MM.1S (cell line): ENCODE measurements around the gene LSAMP.

Experiments used
- DNase-seq: peaks from one replicate; pipeline ENCODE4 v3.0.0-alpha.2; 2015
- H2AFZ ChIP-seq: fragments of 300-600 bp; sonication (generic); 2 replicates; pipeline ENCODE4 v1.6.0; 2016; ENCODE audit warnings: antibody characterized with exemption, low read length
- H3F3A ChIP-seq: fragments of 300-600 bp; sonication (generic); 2 replicates; pipeline ENCODE4 v1.6.1; 2016; ENCODE audit warnings: mild to moderate bottlenecking, antibody characterized with exemption, low read length, moderate library complexity, mixed read lengths; ENCODE audit not compliant: insufficient read depth
- H3K27ac ChIP-seq: fragments of 300-600 bp; sonication (generic); 2 replicates; pipeline ENCODE4 v1.5.1; 2016; ENCODE audit warnings: mild to moderate bottlenecking, low read length
- H3K27me3 ChIP-seq: fragments of 300-600 bp; sonication (generic); replicated peaks from 2 replicates; pipeline ENCODE4 v1.6.0; 2016; ENCODE audit warnings: low read length; ENCODE audit not compliant: insufficient read depth
- H3K36me3 ChIP-seq: fragments of 300-600 bp; sonication (generic); replicated peaks from 2 replicates; pipeline ENCODE4 v1.6.1; 2016; ENCODE audit warnings: mild to moderate bottlenecking, low read length, mixed read lengths; ENCODE audit not compliant: insufficient read depth
- H3K4me1 ChIP-seq: fragments of 300-600 bp; sonication (generic); 2 replicates; pipeline ENCODE4 v1.6.1; 2016; ENCODE audit warnings: low read length, mixed read lengths
- H3K4me2 ChIP-seq: fragments of 300-600 bp; sonication (generic); 2 replicates; pipeline ENCODE4 v1.6.0; 2016; ENCODE audit warnings: low read depth, low read length
- H3K4me3 ChIP-seq: fragments of 300-600 bp; sonication (generic); 2 replicates; pipeline ENCODE4 v1.5.1; 2016; ENCODE audit warnings: low read length, mixed read lengths
- H3K79me2 ChIP-seq: fragments of 300-600 bp; sonication (generic); 2 replicates; pipeline ENCODE4 v1.6.1; 2016; ENCODE audit warnings: mixed run types, low read length, mixed read lengths
- H3K9ac ChIP-seq: fragments of 300-600 bp; sonication (generic); 2 replicates; pipeline ENCODE4 v1.6.1; 2016; ENCODE audit warnings: low read length, mixed read lengths
- H3K9me2 ChIP-seq: fragments of 300-600 bp; sonication (generic); replicated peaks from 2 replicates; pipeline ENCODE4 v1.6.1; 2016; ENCODE audit warnings: mild to moderate bottlenecking, low read length, mixed read lengths; ENCODE audit not compliant: insufficient read depth
- H3K9me3 ChIP-seq: fragments of 300-600 bp; sonication (generic); replicated peaks from 2 replicates; pipeline ENCODE4 v1.6.1; 2016; ENCODE audit warnings: mild to moderate bottlenecking, low read length, mixed read lengths; ENCODE audit not compliant: insufficient read depth
- H4K20me1 ChIP-seq: fragments of 300-600 bp; sonication (generic); 2 replicates; pipeline ENCODE4 v1.6.1; 2016; ENCODE audit warnings: mild to moderate bottlenecking, low read length, moderate library complexity, mixed read lengths; ENCODE audit not compliant: insufficient read depth
- CTCF ChIP-seq: fragments of 300-600 bp; sonication (generic); IDR thresholded peaks from 2 replicates; pipeline ENCODE4 v1.5.1; 2016; ENCODE audit warnings: antibody characterized with exemption, low read length, mixed read lengths
- EZH2 ChIP-seq: fragments of 300-600 bp; sonication (generic); optimal IDR thresholded peaks from 2 replicates; pipeline ENCODE3; 2017; ENCODE audit warnings: low read depth, mild to moderate bottlenecking, antibody characterized with exemption, low read length, mixed read lengths
- EZH2phosphoT487 ChIP-seq: fragments of 300-600 bp; sonication (generic); IDR thresholded peaks from 2 replicates; pipeline ENCODE4 v1.6.1; 2018; ENCODE audit warnings: antibody characterized with exemption, low read length

LSAMP gene

DNA sequence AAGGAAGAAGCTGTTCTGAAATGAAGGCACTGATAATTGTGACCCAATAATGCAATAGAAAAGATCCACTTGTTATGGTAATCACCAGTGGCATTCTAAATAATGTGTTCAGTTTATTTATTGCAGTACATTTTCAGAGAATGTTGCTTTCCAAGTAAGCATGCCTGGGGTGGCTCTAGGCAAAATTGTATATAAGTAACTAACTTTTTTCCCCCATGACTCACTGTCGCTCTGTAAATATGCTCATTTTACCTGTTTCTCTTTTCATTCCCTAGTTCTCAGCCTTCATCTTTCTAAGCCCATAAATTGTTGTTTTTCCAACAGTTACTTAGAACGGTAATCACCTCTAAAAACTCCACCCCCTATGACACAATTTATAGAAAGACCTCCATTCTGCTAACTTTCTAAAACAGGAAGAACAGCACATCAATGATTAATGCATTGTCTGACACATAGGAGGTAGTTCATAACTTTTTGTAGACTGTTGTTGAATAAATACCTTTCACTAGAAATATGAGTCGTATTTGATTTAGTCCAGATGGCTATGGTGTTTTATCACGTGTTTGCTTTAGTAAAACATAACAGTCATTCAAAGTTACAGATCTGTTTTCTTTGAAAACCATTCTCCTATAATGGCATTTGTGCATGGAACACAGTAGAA, 143.1 kb downstream of the LSAMP start:
- TF ChIP-seq EZH2 (no peak), CTCF (no peak), EZH2phosphoT487 (no peak)
- Histone ChIP-seq H3K4me2 (no peak overlapping the region), H3K27me3 (no peaks in the 10 kb centered on the region), H3K4me1 (no peaks in the 10 kb centered on the region), H3K4me3 (no peak overlapping the region), H3K79me2 (no peaks in the 10 kb centered on the region), H3K27ac (no peak overlapping the region), H4K20me1 (no peaks in the 10 kb centered on the region), H3K36me3 (no peaks in the 10 kb centered on the region), H3K9me2 (no peaks in the 10 kb centered on the region; the same call in 1 of the 2 replicates), H3K9ac (no peak overlapping the region), H3K9me3 (no peaks in the 10 kb centered on the region), H2AFZ (no peak overlapping the region), H3F3A (no peaks in the 10 kb centered on the region)
- DNase-seq: no peak

DNA sequence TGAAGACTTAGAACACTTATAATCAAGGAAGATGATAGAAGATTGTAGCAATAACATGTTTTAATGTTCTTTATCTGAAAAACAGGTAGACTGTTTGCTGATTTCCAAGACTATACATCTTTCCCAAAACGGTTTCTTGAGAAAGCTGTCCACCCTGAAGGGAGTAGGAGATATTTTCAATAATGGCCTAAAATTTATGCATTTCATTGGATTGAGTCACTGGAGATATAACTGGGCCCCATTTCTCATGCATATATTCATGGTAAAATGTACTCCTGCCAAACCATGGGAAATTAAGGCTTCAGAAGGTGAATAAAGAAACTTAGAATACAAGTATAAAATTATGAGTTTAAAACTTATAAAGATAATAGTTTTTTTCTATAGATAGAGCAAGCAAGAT, 143.9 kb downstream of the LSAMP start:
- Histone ChIP-seq H4K20me1 (no peaks in the 10 kb centered on the region), H3K4me3 (no peak overlapping the region), H3K79me2 (no peaks in the 10 kb centered on the region), H3K9ac (no peak overlapping the region), H3K9me3 (no peaks in the 10 kb centered on the region), H3K27ac (no peak overlapping the region), H3K36me3 (no peaks in the 10 kb centered on the region), H3F3A (no peaks in the 10 kb centered on the region), H3K4me1 (no peaks in the 10 kb centered on the region), H3K4me2 (no peak overlapping the region), H2AFZ (no peak overlapping the region), H3K27me3 (no peaks in the 10 kb centered on the region), H3K9me2 (no peaks in the 10 kb centered on the region; the same call in 1 of the 2 replicates)
- TF ChIP-seq CTCF: no peak
- no peak for TF ChIP-seq EZH2
- TF ChIP-seq EZH2phosphoT487: no peak
- DNase-seq: no peak

GRCh38 chr3:116300226-116300625, 145.1 kb downstream of the LSAMP start:
- Histone ChIP-seq H3K9me3 (no peaks in the 10 kb centered on the region), H3K79me2 (no peaks in the 10 kb centered on the region), H3K4me2 (no peak overlapping the region), H3K4me1 (no peaks in the 10 kb centered on the region), H3K36me3 (no peaks in the 10 kb centered on the region), H3K9ac (no peak overlapping the region), H2AFZ (no peak overlapping the region), H3F3A (no peaks in the 10 kb centered on the region), H3K9me2 (no peaks in the 10 kb centered on the region; the same call in 1 of the 2 replicates), H3K4me3 (no peak overlapping the region), H3K27ac (no peak overlapping the region), H3K27me3 (no peaks in the 10 kb centered on the region), H4K20me1 (no peaks in the 10 kb centered on the region)
- TF ChIP-seq EZH2phosphoT487 (no peak), CTCF (no peak), EZH2 (no peak)
- DNase-seq: no peak
